GM12801 (cell line): ENCODE results near the gene SP1.

Source experiments
- CTCF ChIP-seq: IDR thresholded peaks from one replicate; pipeline ENCODE4 v1.5.1; 2011; ENCODE audit warnings: control low read depth; ENCODE audit not compliant: insufficient read length; ENCODE audit errors: extremely low read depth

SP1 gene

GRCh38 chr12:53365245-53365904 lies 14.6 kb upstream of the SP1 start:
- no peak for TF ChIP-seq CTCF

GRCh38 chr12:53376747-53377146 lies 3.2 kb upstream of the SP1 start:
- TF ChIP-seq CTCF = no peak

GRCh38 chr12:53378222-53378621 lies 1.8 kb upstream of the SP1 start:
- no peak for TF ChIP-seq CTCF

GRCh38 chr12:53378724-53379388 lies 1.1 kb upstream of the SP1 start:
- no peak for TF ChIP-seq CTCF

GRCh38 chr12:53379389-53380103 lies 430 bp upstream of the SP1 start:
- TF ChIP-seq CTCF = no peak

- TF ChIP-seq CTCF = no peak
Measured at GRCh38 chr12:53380794-53381730, 1.1 kb downstream of the SP1 start.
